Activated CD8-positive, alpha-beta memory T cell treated with anti-CD3 and anti-CD28 coated beads for 1 hour (primary cell): ENCODE measurements around the gene HOXD4.

Experiments
- DNase-seq, 2 donors: peaks; one replicate each; pipeline ENCODE4 v3.0.0-alpha.2; 2020; ENCODE audit warnings: low read depth in 1 of 2; ENCODE audit errors: extremely low read depth in 1 of 2

The HOXD4 gene

GRCh38 chr2:176139661-176140512 is 11.5 kb upstream of the HOXD4 start:
- no peak for DNase-seq

- DNase-seq = peak; percentile 38 to 47
These were observed 10.6 kb upstream of the HOXD4 start for GRCh38 chr2:176140513-176141317.

GRCh38 chr2:176142281-176142680 is 9.1 kb upstream of the HOXD4 start:
- no peak for DNase-seq

GRCh38 chr2:176145085-176145969 is 6.0 kb upstream of the HOXD4 start:
- DNase-seq = no peak

- DNase-seq = no peak
These were observed 5.2 kb upstream of the HOXD4 start for GRCh38 chr2:176146101-176146500.

GRCh38 chr2:176146645-176147044 is 4.7 kb upstream of the HOXD4 start:
- DNase-seq = no peak

GRCh38 chr2:176147210-176147799 is 4.0 kb upstream of the HOXD4 start:
- no peak for DNase-seq

- no peak for DNase-seq
These were observed 3.4 kb upstream of the HOXD4 start for GRCh38 chr2:176147800-176148496.

- no peak for DNase-seq
These were observed 2.5 kb upstream of the HOXD4 start for GRCh38 chr2:176148751-176149421.

- no peak for DNase-seq
These were observed 1.8 kb upstream of the HOXD4 start for GRCh38 chr2:176149481-176149938.

GRCh38 chr2:176149939-176150583 is 1.3 kb upstream of the HOXD4 start:
- no peak for DNase-seq

GRCh38 chr2:176150584-176151441 is 537 bp upstream of the HOXD4 start:
- no peak for DNase-seq

GRCh38 chr2:176152350-176153181 is 1.2 kb downstream of the HOXD4 start:
- DNase-seq = no peak

- DNase-seq = no peak
These were observed 3.4 kb downstream of the HOXD4 start for GRCh38 chr2:176154576-176155252.

- no peak for DNase-seq
These were observed 4.2 kb downstream of the HOXD4 start for GRCh38 chr2:176155356-176156044.

- no peak for DNase-seq
These were observed 5.0 kb downstream of the HOXD4 start for GRCh38 chr2:176156301-176156806.
